HG03108 (cell line): ENCODE measurements around the gene GPX5.
"Not testable (repeated sequence)": the region's sequence is repeated elsewhere in the genome, so short reads cannot be mapped to it uniquely, and the experiment has no call there.

ENCODE experiments used
- ATAC-seq: cut with Tn5 transposase; IDR thresholded peaks from one replicate; pipeline ENCODE4 v1.9.1; 2021; ENCODE audit warnings: moderate library complexity; ENCODE audit not compliant: unreplicated experiment

GPX5 gene, protein sequence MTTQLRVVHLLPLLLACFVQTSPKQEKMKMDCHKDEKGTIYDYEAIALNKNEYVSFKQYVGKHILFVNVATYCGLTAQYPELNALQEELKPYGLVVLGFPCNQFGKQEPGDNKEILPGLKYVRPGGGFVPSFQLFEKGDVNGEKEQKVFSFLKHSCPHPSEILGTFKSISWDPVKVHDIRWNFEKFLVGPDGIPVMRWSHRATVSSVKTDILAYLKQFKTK

DNA sequence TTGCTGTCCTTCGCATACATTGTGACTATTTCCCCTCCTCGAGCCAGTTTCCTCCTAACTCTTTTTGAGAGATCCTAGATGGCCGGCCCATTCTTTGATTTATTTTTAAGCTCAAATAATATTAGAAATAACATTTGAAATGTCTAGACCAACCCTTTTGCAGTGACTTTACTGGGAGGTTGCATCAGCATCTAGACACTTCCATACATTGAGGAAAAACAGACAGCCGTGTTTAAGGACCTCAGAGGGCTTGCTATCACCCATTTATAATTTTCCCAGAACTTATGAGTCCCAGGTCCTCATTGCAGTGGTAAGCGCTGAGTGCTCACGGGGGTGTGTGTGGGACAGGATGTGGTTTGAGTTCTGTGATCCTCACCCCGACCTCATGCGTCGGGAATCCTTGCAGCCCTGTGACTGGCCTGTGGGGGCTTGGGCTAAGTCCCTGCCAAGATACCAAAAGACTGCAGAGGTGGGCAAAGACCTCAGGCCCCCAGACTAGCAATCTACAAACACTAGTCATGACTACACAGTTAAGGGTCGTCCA is at the start of gene GPX5:
TSS of gene GPX5 (plus strand) at position 386 of the 544 bp plus-strand sequence. CDS start at position 519, 133 bp downstream.
- no peak for ATAC-seq

DNA sequence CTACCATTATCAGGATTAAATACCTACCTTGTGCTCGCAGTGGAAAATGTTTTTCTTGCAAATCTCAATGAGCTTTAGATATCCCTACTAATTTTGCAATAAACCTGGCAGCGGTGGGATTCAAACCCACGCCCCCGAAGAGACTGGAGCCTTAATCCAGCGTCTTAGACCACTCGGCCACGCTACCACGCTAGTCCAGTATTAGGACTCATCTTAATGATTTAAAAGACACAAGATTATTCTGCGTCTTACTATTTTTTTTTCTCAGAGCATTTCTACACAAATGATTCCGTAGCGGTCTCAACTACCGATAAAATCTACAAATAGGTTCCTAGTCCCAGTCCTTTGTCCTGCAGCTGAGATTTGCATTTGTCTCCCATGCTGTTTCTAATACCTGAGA is 47.2 kb upstream of the GPX5 start:
- no peak for ATAC-seq

DNA sequence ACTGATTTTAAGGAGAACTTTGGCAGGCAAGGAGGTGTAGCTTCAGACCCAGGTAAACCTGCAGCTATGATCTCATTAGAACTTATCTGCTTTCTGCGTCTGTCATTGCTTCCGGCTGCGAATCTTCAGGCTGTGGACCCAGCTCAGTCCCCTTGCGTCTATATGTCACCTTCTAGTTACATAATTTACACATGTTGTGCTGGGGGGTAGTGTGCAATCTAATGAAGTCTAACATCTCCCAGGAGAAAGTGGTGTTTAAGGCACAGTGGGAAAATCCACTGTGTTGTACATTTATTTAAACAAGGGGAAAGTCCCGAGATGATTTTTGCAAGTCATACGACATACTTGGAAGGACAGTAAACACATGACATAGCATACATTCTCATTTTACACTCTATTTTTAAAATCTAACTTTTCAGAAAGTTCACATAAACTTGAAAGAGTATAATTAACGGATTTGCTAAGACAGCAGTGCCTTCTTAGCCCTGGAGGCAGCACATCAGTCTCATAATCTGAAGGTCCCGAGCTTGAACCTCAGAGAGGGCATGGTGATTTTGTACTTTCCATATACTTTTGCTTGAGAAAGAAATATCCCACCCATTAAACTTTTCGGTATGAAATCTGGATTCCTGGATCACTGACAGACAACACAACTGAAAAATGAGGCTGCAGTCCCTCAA is 45.3 kb upstream of the GPX5 start:
- ATAC-seq: no peak

DNA sequence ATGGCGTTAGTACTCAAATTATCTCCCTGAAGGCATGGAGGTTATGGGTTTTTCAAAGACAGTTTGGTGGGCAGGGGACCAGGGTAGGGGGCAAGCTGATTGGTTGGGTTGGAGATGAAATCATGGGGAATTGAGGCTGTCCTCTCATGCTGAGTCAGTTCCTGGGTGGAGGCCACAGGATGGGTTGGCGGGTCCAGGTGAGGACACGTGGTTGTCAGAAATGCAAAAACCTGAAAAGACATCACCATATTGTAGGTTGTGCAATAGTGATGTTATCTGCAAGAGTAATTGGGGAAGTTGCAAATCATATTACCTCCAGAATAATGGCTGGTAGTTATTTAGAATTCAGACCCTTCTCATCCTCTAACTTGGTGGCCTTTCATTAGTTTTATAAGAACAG is 40.2 kb upstream of the GPX5 start:
- no peak for ATAC-seq

DNA sequence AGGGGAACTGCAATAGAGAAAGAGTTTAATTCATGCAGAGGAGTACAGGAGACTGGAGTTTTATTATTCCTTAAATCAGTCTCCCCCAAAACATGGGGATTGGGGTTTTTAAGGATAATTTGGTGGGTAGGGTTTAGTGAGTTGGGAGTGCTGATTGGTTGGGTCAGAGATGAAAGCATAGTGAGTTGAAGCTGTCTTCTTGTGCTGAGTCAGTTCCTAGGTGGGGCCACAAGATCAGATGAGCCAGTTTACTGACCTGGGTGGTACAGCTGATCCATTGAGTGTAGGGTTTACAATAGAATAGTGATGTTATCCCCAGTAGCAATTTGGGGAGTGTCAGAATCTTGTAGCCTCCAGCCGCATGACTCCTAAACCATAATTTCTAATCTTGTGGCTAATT is 39.1 kb upstream of the GPX5 start:
- no peak for ATAC-seq

DNA sequence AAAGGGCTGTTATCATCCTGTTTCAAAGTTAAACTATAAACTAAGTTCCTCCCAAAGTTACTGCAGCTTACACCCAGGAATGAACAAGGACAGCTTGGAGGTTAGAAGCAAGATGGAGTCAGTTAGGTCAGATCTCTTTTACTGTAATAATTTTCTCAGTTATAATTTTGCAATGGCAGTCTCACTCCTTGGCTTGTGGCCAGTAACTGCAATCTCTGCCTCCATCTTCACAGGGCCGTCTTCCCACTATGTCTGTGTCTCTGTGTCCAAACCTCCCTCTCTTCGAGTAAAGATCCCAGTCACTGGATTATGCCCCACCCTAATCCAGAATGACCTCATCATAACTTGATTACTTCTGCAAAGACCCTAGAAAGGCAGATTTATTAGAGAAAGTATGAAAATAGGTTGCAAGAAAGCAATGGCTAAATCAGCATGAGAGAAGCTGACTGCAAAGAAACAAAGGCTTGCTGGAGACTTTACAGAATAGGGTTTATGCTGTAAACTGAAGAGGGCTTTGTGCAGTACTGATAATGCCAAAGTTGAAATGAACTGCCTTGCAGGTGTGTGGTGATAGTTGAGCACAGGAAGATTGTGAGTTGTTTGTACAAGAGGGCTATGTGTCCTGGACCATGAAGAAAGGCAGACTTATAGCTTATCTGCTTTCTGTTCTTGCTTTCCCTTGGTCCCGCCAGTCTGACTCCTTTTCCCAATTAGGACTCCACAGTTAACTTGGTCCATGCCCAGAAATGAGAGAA is 38.5 kb upstream of the GPX5 start:
- no peak for ATAC-seq

DNA sequence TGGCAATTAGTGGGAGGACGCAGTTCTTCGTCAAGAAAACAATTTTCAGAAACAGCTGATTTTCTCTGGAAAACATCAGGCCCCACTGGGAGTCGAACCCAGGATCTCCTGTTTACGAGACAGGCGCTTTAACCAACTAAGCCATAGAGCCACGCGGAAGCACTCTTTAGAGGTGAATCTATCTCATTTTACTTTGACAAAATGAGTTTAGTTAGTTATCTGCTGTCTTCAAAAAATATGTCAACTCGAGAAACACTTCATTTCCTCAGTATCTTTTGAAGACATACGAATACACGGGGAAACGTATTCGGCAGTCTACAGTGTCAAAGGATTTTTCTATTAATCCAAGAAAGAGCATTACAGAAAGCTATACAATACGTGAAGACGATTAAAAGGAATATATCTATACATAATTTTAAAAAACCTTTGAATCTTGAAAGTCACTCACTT is 36.7 kb upstream of the GPX5 start:
- ATAC-seq: no peak

DNA sequence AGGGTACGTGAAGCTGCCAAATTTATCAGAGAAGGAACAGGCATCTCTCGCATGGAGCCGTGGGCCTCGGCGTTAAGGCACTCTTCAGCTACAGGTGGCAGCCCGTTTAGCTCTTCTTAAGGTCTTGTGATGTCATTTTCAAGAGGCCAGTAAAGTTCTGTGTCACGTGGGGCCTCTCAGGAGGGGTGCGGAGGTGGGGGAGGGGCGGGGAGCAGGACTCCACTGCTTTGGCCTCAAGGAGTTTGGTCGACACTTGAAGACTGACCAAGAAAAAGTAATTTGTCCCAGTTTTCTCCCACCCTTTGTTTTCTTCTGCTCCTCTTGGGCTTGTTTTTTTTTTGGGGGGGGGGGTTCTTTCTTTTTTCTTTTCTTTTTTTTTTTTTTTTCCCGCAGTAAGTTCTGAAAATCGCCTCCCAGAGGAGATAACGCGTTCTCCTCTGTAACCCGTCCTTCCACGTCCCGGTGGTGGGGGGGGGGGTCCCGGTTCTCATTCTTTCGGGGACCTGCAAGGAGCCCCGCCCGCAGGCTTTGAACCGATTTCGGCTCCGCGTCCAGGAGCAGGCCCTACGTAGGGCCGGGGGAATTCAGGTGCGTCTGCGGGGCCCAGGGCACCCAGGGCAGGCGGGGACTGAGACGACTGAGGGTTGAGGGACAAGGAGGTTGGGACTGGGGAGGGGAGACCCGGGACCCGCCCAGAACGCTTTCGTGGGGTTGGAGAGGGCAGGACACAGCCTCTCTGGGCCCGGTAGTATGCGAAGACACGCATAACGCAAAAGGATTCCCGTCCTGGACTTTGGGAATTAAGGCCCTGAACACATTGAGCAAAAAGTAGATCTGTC is 36.1 kb upstream of the GPX5 start:
- peak; percentile 51 for ATAC-seq

DNA sequence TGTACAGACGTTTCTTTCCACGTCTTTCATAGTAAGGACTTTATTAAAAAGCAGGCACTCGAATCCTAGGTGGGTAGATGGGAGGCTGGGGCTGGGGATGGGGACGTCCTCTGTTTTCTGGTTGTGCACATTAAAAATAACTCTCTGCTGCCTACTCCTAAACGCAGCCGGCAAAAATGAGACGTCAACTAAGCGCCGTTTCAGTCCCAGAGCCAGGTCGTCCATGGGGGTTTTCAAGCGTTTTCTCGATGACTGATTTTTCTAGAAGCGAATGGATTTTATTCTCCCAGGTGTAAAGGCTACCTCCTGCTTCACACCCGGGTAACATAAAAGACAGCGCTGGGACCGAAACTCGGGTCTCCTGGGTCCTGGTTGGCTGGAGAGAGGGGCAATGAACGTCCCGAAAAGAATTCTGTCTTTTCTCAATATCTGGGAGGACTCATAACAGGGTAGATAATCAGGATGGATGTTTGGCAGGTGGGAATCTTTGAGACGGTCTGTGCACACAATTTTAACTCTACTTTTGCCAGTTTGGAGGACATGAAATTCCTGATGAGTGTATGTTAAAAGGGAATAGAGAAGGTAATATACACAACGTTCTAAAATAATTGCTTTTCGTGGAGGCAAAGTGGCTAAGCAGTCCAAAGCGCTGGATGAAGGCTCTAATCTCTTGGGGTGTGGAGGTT is 35.3 kb upstream of the GPX5 start:
- no peak for ATAC-seq

DNA sequence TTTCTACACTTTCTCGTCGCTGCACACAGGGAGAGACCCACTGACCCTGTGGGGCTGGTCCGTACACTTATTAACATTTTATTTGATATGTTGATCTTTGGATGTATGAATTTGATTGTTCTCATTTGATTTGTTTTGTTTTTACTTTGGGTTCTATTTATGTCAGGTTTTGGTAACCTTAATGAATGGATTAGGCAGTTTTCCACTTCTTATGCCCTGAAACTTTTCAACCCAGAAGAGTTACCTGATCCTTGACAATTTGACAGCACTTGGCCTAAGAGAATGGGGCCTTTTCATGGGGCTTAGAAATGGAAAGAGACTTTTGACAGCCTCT is 33.7 kb upstream of the GPX5 start:
- ATAC-seq: no peak

DNA sequence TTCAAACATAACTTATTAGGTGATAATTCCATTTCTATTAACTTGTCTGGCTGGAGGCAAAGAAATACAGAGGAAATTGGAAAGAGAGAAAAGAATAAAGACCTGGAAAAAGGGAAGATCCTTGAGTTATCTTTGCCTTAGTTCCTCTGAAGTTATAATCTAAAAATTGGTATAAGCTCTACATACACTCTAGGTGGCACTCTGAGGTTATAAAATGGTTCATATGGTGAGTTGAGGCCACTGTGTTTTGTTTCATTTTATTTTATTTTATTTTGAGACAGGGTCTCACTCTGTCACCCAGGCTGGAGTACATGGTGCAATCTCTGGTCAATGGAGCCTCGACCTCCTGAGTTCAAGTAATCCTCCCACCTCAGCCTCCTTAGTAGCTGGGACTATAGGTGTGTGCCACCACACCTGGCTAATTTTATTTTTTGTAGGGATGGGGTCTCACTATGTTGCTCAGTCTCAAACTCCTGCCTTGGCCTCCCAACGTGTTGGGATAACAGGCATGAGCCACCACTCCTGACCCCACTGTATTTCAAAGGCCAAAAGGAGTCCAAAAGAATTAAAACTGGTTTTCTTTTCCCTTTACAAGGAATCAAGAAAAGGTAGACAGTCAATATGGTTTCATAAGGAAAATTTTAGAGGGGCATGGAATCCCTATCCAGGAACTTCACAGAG is 29.4 kb upstream of the GPX5 start:
- ATAC-seq: no peak

DNA sequence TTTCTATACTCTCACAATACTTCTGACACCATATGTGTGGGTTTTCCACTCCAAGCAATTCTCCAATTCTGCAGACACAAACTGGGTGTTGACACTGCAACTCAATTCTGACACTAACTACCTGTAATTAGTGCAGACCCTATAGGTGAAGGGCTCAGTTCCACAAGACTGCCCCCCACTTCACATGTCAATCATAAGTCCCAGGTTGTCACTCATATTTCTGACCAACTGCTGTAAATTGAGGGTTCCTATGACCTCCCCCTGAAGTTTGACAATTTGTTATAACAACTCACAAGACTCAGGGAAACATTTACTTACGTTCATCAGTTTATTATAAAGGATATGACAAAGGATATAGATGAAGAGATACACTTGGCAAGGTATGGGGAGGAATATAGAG is 28.4 kb upstream of the GPX5 start:
- ATAC-seq: no peak

DNA sequence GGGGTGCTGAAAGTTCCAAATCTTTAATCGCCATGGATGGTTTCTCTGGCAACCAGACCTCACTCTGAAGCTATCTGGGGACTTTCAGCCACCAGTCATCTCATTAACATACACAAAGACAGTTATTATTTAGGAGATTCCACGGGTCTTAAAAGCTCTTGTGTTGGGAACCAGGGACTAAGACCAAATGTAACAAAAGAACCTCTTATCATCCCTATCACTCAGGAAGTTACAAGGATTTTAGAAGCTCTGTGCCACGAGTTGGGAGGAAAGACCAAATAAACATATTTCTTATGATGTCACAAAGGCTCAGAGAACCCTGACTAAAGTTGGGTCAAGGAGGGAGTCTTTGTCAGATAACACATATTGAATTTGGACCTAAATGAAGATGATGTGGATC is 27.8 kb upstream of the GPX5 start:
- ATAC-seq: no peak

DNA sequence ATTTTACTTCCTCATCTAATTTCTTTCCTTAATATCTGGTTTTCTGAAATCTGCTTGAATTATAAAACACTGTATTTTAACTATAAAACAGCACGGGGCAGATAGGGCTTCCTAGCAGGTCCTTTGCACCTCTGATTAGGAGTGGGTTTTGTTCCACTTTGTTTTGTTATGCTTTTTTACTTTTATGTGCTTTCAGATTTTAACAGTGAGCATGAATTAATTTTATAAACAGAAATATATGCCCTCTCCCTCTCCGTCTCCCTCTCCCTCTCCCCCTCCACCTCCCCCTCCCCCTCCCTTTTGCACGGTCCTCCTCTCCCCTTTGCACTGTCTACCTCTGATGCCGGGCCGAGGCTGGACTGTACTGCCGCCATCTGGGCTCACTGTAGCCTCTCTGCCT is 24.4 kb upstream of the GPX5 start:
- ATAC-seq: no peak

DNA sequence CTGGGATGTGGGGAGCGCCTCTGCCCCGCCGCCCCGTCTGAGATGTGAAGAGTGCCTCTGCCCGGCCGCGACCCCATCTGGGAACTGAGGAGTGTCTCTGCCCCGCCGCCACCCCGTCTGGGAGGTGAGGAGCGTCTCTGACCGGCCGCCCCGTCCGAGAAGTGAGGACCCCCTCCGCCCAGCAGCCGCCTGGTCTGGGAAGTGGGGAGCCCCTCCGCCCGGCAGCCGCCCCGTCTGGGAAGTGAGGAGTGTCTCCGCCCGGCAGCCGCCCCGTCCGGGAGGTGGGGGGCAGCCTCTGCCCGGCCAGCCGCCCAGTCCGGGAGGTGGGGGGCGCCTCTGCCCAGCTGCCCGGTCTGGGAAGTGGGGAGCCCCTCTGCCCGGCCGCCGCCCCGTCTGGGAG is 23.5 kb upstream of the GPX5 start:
- ATAC-seq: not testable (repeated sequence)

DNA sequence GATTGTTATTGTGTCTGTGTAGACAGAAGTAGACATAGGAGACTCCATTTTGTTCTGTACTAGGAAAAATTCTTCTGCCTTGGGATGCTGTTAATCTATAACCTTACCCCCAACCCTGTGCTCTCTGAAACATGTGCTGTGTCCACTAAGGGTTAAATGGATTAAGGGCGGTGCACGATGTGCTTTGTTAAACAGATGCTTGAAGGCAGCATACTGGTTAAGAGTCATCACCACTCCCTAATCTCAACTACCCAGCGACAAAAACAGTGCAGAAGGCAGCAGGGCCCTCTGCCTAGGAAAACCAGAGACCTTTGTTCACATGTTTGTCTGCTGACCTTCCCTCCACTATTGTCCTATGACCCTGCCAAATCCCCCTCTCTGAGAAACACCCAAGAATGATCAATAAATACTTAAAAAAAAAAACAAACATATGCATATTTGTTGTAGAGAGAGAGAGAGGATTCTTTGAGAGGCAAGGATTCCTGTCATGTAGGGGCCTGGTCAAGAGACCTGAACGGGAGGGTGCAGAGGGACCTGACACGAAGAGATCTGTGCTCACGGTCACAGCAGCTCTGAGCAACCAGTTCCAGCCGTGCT is 22.9 kb upstream of the GPX5 start:
- not testable (repeated sequence) for ATAC-seq

DNA sequence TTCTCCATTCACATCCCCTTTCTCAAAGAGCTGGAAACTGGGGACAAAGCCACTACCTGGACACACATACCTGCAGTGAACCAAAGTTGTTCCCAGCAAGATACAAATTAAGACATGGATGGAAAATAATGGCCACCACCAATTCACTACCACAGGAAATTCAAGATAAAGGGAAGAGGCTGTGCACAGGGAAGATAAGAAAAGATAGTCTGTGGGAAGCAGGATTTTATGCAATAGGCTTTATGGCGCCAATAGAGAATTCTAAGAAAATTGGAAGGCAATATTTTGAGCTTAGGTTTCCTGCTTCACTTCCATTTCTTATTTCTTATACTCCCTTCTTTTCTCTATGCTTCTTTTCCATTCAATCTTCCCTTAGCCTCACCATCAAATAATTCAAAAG is 19.9 kb upstream of the GPX5 start:
- ATAC-seq: no peak

DNA sequence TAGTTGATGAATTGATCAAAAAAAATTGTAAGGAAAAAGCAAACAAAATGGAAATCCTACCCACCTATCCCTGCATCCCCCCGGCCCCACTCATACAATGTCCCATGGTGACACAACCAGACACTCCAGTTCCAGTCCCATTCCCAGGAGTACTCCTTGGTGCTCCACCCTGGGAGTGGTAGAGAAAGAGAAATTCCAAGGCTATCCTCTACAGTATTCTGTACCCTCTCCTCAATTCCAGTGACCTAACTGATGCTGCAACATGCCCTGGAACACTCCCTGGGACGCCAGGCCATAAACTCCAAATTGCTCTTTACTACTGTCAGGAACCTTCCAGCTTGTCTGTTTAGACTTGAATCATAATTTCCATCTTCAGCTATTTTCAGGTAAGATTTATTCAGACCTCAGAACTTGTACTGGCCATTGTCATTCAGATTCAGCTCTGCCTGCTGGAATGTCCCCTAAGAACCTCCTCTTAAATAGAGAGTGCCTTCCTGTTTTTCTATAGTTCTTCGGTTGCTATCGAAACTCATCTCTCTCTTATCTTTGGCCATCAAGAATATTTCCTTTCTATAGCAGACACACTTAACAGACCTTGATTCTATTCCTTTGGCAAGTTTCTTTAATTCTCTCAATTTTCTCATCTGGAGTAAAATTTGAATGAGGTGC is 18.7 kb upstream of the GPX5 start:
- ATAC-seq: no peak
